Neural cell (in vitro differentiated cells): Measurements from ENCODE around the gene GINS1.

Source experiments
- EZH2 ChIP-seq: fragments of 200-600, 300-800 bp; shearing (Covaris generic), sonication (generic); IDR thresholded peaks from 2 replicates; pipeline ENCODE4 v1.6.1; 2014; ENCODE audit warnings: antibody characterized with exemption, low read length, borderline replicate concordance, mild to moderate bottlenecking; ENCODE audit not compliant: insufficient read depth, poor library complexity, severe bottlenecking
- POLR2AphosphoS5 ChIP-seq: IDR thresholded peaks from 2 replicates; pipeline ENCODE4 v1.6.1; 2012
- SMC3 ChIP-seq: fragments of 450-650 bp; conservative IDR thresholded peaks from 2 replicates; pipeline ENCODE4 v1.6.1; 2014; ENCODE audit warnings: antibody characterized with exemption, mild to moderate bottlenecking, moderate library complexity; ENCODE audit not compliant: poor library complexity
- TF ChIP-seq, protein P1 (sequence below): fragments of 450-650 bp; IDR thresholded peaks from 2 replicates; pipeline ENCODE4 v1.5.1; 2014; ENCODE audit warnings: antibody characterized with exemption, mild to moderate bottlenecking, moderate library complexity; ENCODE audit not compliant: poor library complexity, severe bottlenecking
- TF ChIP-seq, protein P2 (sequence below): IDR thresholded peaks from 2 replicates; pipeline ENCODE4 v1.6.1; 2012; ENCODE audit warnings: borderline replicate concordance

DNA sequence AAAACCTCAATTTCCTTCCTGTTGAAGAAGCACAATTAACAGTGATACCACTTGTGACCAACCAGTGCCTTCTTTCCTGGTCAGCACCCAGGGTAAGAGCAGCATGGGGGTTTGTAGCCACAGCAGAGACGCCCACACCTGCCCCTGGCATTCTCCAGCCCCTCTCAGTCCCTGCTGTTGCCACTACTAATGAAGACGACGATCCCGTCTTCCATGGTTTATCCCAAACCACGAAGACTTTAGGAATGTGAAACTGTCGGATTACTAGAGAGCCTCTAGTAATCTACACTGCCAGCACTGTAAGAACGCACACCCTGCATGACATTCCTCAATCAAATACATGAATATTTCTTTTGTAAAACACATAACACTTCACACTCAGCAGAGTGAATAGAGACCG lies 60.0 kb downstream of the GINS1 start:
- no peak for TF ChIP-seq POLR2AphosphoS5
- no peak for TF ChIP-seq EZH2
- TF ChIP-seq, protein P1, sequence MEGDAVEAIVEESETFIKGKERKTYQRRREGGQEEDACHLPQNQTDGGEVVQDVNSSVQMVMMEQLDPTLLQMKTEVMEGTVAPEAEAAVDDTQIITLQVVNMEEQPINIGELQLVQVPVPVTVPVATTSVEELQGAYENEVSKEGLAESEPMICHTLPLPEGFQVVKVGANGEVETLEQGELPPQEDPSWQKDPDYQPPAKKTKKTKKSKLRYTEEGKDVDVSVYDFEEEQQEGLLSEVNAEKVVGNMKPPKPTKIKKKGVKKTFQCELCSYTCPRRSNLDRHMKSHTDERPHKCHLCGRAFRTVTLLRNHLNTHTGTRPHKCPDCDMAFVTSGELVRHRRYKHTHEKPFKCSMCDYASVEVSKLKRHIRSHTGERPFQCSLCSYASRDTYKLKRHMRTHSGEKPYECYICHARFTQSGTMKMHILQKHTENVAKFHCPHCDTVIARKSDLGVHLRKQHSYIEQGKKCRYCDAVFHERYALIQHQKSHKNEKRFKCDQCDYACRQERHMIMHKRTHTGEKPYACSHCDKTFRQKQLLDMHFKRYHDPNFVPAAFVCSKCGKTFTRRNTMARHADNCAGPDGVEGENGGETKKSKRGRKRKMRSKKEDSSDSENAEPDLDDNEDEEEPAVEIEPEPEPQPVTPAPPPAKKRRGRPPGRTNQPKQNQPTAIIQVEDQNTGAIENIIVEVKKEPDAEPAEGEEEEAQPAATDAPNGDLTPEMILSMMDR = no peak
- TF ChIP-seq SMC3 = no peak
- TF ChIP-seq, protein P2, sequence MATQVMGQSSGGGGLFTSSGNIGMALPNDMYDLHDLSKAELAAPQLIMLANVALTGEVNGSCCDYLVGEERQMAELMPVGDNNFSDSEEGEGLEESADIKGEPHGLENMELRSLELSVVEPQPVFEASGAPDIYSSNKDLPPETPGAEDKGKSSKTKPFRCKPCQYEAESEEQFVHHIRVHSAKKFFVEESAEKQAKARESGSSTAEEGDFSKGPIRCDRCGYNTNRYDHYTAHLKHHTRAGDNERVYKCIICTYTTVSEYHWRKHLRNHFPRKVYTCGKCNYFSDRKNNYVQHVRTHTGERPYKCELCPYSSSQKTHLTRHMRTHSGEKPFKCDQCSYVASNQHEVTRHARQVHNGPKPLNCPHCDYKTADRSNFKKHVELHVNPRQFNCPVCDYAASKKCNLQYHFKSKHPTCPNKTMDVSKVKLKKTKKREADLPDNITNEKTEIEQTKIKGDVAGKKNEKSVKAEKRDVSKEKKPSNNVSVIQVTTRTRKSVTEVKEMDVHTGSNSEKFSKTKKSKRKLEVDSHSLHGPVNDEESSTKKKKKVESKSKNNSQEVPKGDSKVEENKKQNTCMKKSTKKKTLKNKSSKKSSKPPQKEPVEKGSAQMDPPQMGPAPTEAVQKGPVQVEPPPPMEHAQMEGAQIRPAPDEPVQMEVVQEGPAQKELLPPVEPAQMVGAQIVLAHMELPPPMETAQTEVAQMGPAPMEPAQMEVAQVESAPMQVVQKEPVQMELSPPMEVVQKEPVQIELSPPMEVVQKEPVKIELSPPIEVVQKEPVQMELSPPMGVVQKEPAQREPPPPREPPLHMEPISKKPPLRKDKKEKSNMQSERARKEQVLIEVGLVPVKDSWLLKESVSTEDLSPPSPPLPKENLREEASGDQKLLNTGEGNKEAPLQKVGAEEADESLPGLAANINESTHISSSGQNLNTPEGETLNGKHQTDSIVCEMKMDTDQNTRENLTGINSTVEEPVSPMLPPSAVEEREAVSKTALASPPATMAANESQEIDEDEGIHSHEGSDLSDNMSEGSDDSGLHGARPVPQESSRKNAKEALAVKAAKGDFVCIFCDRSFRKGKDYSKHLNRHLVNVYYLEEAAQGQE = no peak
